Measurements from ENCODE around the gene ARHGAP9. TPM values are rescaled to one million over a fixed set of nuclear protein-coding genes. Genes with fewer than 3 reads are reported as not detected.

ARHGAP9 gene
- total RNA-seq, 6 donors from 2014 or later = 29.2 to 131 (median 43.7) TPM

- no peak for TF ChIP-seq POLR2AphosphoS5 (IDR thresholded peaks at IDR 0.05)
- TF ChIP-seq, protein P1, sequence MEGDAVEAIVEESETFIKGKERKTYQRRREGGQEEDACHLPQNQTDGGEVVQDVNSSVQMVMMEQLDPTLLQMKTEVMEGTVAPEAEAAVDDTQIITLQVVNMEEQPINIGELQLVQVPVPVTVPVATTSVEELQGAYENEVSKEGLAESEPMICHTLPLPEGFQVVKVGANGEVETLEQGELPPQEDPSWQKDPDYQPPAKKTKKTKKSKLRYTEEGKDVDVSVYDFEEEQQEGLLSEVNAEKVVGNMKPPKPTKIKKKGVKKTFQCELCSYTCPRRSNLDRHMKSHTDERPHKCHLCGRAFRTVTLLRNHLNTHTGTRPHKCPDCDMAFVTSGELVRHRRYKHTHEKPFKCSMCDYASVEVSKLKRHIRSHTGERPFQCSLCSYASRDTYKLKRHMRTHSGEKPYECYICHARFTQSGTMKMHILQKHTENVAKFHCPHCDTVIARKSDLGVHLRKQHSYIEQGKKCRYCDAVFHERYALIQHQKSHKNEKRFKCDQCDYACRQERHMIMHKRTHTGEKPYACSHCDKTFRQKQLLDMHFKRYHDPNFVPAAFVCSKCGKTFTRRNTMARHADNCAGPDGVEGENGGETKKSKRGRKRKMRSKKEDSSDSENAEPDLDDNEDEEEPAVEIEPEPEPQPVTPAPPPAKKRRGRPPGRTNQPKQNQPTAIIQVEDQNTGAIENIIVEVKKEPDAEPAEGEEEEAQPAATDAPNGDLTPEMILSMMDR (IDR thresholded peaks at IDR 0.05) = peak in 5 of 6 experiments; percentile 34 to 57 (median 48)
- H3K27me3 ChIP-seq = peaks cover 0 to 24% (median 6%) of the 10 kb centered on the region in 4 donors
These were observed 3.3 kb downstream of the ARHGAP9 start for GRCh38 chr12:57476162-57476992.

GRCh38 chr12:57475271-57476161, 4.2 kb downstream of the ARHGAP9 start:
- Histone ChIP-seq H3K4me3 (peak overlapping the region in 3 of 4 donors; percentile 40 to 54 (median 50)), H3K36me3 (peaks cover 0 to 3% (median 0%) of the 10 kb centered on the region in 4 donors), H3K4me1 (peaks cover 14 to 37% (median 25%) of the 10 kb centered on the region in 4 donors), H3K27me3 (peaks cover 0 to 24% (median 6%) of the 10 kb centered on the region in 4 donors), H3K27ac (peak overlapping the region in 3 of 4 donors; percentile 75 to 90 (median 87)), H3K9me3 (no peaks in the 10 kb centered on the region)
- TF ChIP-seq POLR2A (IDR thresholded peaks at IDR 0.05) = no peak
- TF ChIP-seq EP300 (IDR thresholded peaks at IDR 0.05) = no peak
- TF ChIP-seq, protein P1 (IDR thresholded peaks at IDR 0.05) = no peak
- no peak for TF ChIP-seq POLR2AphosphoS5 (IDR thresholded peaks at IDR 0.05)
- WGBS, 2 donors = 21 to 29% methylated on average over 40 to 77 of the region's 84 CpGs
- DNase-seq (peak in 1 of 2 donors; percentile 89), ATAC-seq (ENCODE audit: low FRiP score in 2 of 2) (peak in 1 of 2 donors; percentile 42)

More at GRCh38 chr12:57476162-57476992, 3.3 kb downstream of the ARHGAP9 start:
- DNase-seq = peak; percentile 65 to 86
- Histone ChIP-seq H3K36me3 (peaks cover 0 to 3% (median 0%) of the 10 kb centered on the region in 4 donors), H3K9me3 (no peaks in the 10 kb centered on the region), H3K4me1 (peaks cover 16 to 37% (median 25%) of the 10 kb centered on the region in 4 donors), H3K4me3 (peak overlapping the region in 3 of 4 donors; percentile 40 to 54 (median 50)), H3K27ac (peak overlapping the region; percentile 75 to 90 (median 82))
- 12 to 13% methylated on average over 28 to 29 of the region's 29 CpGs for WGBS, 2 donors
- peak; percentile 40 to 56 for ATAC-seq (ENCODE audit: low FRiP score in 2 of 2)

- H3K27me3 ChIP-seq = peaks cover 0 to 24% (median 6%) of the 10 kb centered on the region in 4 donors
- TF ChIP-seq POLR2A (IDR thresholded peaks at IDR 0.05) (no peak), EP300 (IDR thresholded peaks at IDR 0.05) (no peak), POLR2AphosphoS5 (IDR thresholded peaks at IDR 0.05) (no peak)
- TF ChIP-seq, protein P1 (IDR thresholded peaks at IDR 0.05) = no peak
- DNase-seq = no peak
- H3K4me3 ChIP-seq = peak overlapping the region in 1 of 4 donors; percentile 54
- peaks cover 13 to 37% (median 25%) of the 10 kb centered on the region in 4 donors for H3K4me1 ChIP-seq
- no peak for ATAC-seq (ENCODE audit: low FRiP score in 2 of 2)
- WGBS, 2 donors = 80 to 81% methylated on average over 7 of the region's 7 CpGs
- peaks cover 0 to 4% (median 1%) of the 10 kb centered on the region in 4 donors for H3K36me3 ChIP-seq
- no peak overlapping the region for H3K27ac ChIP-seq
- H3K9me3 ChIP-seq = no peaks in the 10 kb centered on the region
These were observed 4.8 kb downstream of the ARHGAP9 start for GRCh38 chr12:57474862-57475261.

DNA sequence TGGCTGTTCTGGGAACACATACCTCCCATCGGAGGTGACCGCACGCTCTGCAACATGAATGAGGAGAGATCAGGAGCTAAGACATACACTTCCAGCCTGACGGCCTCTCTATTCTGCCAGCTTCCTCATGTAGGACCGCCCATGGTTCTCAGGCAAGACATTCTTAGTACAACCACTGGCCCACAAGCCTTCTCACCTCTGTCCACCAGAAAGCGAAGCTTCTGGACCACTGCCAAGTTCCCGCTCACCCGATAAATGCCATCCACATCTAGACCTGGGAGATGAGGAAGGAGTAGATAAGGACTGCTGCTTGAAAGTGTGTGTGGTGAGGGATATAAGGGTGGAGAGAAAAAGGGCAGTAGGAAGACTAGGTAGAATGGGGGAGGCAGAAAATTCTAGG, 5.2 kb downstream of the ARHGAP9 start:
- TF ChIP-seq POLR2A (IDR thresholded peaks at IDR 0.05) = no peak
- TF ChIP-seq, protein P1 (IDR thresholded peaks at IDR 0.05) = no peak
- no peak for TF ChIP-seq POLR2AphosphoS5 (IDR thresholded peaks at IDR 0.05)
- no peak for TF ChIP-seq EP300 (IDR thresholded peaks at IDR 0.05)
- ATAC-seq (ENCODE audit: low FRiP score in 2 of 2) = no peak
- Histone ChIP-seq H3K36me3 (peaks cover 0 to 9% (median 1%) of the 10 kb centered on the region in 4 donors), H3K27me3 (peaks cover 0 to 24% (median 6%) of the 10 kb centered on the region in 4 donors), H3K9me3 (no peaks in the 10 kb centered on the region), H3K27ac (no peak overlapping the region), H3K4me1 (peaks cover 13 to 37% (median 23%) of the 10 kb centered on the region in 4 donors), H3K4me3 (no peak overlapping the region)
- 73 to 81% methylated on average over 7 to 8 of the region's 8 CpGs for WGBS, 2 donors
- DNase-seq = no peak
